ENCODE data around the gene GSAP.

DNA sequence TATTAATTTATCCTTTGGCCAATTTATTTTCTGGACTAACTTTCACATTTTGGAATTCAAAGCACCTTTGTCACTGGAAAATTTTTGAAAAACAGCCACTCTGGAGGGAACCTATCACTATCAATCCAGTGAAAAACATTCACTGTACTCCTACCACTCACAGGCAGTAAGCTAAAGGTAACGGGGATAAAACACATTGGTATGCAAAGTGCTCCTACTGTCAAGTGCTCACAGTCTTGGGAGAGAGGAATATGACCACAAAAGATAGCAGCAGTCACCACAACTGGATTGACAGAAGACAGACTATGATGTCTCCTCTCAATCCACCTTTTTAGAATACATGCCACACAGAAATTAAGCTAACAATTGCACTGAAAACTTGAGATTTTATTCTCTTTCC lies 13.3 kb downstream of the GSAP start:
- TF ChIP-seq MEF2A (IDR thresholded peaks at IDR 0.05; ENCODE audit: borderline replicate concordance, low read depth) (no peak), MXI1 (IDR thresholded peaks at IDR 0.05; ENCODE audit: low read depth, low read length) (no peak), RAD21 (IDR thresholded peaks at IDR 0.05; ENCODE audit: low read length) (no peak), EP300 (IDR thresholded peaks at IDR 0.05; ENCODE audit: borderline replicate concordance in 1 of 2, low read depth in 1 of 2, low read length in 1 of 2) (no peak), GABPA (IDR thresholded peaks at IDR 0.05; ENCODE audit: low read depth) (no peak), TAF1 (IDR thresholded peaks at IDR 0.05; ENCODE audit: borderline replicate concordance, low read depth, low read length) (no peak), POLR2AphosphoS5 (IDR thresholded peaks at IDR 0.05; ENCODE audit: low read depth, low read length) (no peak), CHD2 (IDR thresholded peaks at IDR 0.05; ENCODE audit: low read length, partially characterized antibody) (no peak), TEAD4 (IDR thresholded peaks at IDR 0.05; ENCODE audit: borderline replicate concordance, insufficient read depth) (no peak), TCF12 (IDR thresholded peaks at IDR 0.05) (no peak)
- TF ChIP-seq, protein P1, sequence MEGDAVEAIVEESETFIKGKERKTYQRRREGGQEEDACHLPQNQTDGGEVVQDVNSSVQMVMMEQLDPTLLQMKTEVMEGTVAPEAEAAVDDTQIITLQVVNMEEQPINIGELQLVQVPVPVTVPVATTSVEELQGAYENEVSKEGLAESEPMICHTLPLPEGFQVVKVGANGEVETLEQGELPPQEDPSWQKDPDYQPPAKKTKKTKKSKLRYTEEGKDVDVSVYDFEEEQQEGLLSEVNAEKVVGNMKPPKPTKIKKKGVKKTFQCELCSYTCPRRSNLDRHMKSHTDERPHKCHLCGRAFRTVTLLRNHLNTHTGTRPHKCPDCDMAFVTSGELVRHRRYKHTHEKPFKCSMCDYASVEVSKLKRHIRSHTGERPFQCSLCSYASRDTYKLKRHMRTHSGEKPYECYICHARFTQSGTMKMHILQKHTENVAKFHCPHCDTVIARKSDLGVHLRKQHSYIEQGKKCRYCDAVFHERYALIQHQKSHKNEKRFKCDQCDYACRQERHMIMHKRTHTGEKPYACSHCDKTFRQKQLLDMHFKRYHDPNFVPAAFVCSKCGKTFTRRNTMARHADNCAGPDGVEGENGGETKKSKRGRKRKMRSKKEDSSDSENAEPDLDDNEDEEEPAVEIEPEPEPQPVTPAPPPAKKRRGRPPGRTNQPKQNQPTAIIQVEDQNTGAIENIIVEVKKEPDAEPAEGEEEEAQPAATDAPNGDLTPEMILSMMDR (IDR thresholded peaks at IDR 0.05) = no peak
- TF ChIP-seq, protein P2, sequence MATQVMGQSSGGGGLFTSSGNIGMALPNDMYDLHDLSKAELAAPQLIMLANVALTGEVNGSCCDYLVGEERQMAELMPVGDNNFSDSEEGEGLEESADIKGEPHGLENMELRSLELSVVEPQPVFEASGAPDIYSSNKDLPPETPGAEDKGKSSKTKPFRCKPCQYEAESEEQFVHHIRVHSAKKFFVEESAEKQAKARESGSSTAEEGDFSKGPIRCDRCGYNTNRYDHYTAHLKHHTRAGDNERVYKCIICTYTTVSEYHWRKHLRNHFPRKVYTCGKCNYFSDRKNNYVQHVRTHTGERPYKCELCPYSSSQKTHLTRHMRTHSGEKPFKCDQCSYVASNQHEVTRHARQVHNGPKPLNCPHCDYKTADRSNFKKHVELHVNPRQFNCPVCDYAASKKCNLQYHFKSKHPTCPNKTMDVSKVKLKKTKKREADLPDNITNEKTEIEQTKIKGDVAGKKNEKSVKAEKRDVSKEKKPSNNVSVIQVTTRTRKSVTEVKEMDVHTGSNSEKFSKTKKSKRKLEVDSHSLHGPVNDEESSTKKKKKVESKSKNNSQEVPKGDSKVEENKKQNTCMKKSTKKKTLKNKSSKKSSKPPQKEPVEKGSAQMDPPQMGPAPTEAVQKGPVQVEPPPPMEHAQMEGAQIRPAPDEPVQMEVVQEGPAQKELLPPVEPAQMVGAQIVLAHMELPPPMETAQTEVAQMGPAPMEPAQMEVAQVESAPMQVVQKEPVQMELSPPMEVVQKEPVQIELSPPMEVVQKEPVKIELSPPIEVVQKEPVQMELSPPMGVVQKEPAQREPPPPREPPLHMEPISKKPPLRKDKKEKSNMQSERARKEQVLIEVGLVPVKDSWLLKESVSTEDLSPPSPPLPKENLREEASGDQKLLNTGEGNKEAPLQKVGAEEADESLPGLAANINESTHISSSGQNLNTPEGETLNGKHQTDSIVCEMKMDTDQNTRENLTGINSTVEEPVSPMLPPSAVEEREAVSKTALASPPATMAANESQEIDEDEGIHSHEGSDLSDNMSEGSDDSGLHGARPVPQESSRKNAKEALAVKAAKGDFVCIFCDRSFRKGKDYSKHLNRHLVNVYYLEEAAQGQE (IDR thresholded peaks at IDR 0.05; ENCODE audit: low read depth, low read length) = no peak
- TF ChIP-seq, protein P3, sequence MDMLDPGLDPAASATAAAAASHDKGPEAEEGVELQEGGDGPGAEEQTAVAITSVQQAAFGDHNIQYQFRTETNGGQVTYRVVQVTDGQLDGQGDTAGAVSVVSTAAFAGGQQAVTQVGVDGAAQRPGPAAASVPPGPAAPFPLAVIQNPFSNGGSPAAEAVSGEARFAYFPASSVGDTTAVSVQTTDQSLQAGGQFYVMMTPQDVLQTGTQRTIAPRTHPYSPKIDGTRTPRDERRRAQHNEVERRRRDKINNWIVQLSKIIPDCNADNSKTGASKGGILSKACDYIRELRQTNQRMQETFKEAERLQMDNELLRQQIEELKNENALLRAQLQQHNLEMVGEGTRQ (IDR thresholded peaks at IDR 0.05; ENCODE audit: borderline replicate concordance, low read depth, low read length) = no peak
